Right lobe of liver (tissue), 4 donors: Measurements from ENCODE around the gene BID.

ENCODE experiments used
- POLR2A ChIP-seq: fragments of 450-650 bp; IDR thresholded peaks from one replicate; pipeline ENCODE4 v1.6.1; 2017; ENCODE audit warnings: antibody characterized with exemption, mild to moderate bottlenecking
- TF ChIP-seq, protein P1 (sequence below), 4 donors: fragments of 200-600 bp in 3 of 4; fragments of 450-650 bp in 1 of 4; IDR thresholded peaks; one replicate each; pipeline versions ENCODE4 v1.5.1 to v1.8.0; 2016 to 2022; ENCODE audit warnings: antibody characterized with exemption in 4 of 4, mild to moderate bottlenecking in 2 of 4
- donor health status: DM: no; HTN: no; CAD: no.
- donor health status: DM: no; HTN: no; CAD: no.
- donor health status: DM: no; HTN: yes; CAD: no.

- TF ChIP-seq, protein P1, sequence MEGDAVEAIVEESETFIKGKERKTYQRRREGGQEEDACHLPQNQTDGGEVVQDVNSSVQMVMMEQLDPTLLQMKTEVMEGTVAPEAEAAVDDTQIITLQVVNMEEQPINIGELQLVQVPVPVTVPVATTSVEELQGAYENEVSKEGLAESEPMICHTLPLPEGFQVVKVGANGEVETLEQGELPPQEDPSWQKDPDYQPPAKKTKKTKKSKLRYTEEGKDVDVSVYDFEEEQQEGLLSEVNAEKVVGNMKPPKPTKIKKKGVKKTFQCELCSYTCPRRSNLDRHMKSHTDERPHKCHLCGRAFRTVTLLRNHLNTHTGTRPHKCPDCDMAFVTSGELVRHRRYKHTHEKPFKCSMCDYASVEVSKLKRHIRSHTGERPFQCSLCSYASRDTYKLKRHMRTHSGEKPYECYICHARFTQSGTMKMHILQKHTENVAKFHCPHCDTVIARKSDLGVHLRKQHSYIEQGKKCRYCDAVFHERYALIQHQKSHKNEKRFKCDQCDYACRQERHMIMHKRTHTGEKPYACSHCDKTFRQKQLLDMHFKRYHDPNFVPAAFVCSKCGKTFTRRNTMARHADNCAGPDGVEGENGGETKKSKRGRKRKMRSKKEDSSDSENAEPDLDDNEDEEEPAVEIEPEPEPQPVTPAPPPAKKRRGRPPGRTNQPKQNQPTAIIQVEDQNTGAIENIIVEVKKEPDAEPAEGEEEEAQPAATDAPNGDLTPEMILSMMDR (IDR thresholded peaks at IDR 0.05): no peak
- TF ChIP-seq POLR2A: no peak
These were observed 42.4 kb upstream of the BID start for GRCh38 chr22:17816649-17817048.
